ENCODE results near the gene GMNN.

The GMNN gene

DNA sequence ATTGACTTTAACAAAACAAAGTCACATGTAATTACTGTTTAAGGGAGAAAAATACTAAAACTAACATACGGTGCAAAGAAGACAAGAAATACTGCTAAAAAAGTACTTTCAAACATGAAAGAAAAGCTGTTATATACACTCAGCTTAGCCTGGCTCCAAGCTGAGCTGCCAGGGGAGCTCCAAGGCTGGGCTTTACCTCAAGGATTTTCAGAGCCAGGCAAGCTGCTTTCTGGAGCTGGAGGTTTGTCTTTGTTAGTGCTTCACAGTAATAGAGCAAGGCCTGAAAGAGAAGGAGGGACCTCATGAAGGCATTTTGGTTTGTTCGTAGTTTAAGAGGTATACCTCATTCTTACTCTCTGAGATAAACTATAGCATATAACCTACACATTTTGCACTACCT, 43.6 kb downstream of the GMNN start:
- no peak for DNase-seq

DNA sequence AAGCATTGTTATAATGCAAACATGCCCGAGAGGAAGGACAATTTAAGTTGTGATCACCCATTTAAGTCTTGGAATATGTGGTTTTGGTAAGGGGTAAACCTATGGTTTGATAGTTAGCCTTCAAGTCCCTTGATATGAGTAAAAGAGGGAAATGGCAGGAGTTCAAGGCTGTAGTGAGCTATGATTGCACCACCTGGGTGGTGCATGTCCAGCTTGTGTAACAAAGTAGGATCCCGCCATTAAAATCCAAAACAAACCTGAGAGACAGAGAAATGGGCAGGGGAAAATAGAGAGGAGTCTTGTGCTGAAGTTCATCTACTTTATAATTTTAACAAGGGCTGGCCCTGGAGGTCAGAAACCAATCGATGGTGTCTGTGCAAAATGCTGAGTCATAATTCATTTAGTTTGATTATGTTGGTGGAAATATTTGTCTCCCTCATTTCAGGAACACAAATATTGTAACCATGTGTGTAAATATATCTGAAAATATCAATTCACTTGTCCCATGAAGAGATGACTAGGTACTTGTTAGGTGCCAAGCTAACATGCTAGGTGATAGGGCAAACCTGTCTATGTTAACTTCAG, 47.2 kb downstream of the GMNN start:
- no peak for DNase-seq

DNA sequence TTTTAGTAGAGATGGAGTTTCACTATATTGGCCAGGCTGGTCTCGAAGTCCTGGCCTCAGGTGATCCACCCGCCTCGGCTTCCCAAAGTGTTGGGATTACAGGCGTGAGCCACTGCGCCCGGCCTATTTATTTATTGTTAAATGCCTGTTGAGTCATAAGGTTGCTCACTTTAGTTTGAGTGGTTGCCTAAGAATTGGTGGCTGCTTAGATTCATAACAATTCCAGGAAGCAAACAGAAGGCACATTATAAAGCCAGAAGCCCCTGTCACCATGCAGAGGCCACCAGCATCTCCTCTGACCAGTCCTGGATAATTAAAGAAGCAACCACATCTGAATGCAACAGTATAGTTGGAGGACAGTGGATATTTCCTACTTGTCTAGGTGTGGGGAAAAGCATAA, 48.0 kb downstream of the GMNN start:
- DNase-seq = peak; percentile 25

DNA sequence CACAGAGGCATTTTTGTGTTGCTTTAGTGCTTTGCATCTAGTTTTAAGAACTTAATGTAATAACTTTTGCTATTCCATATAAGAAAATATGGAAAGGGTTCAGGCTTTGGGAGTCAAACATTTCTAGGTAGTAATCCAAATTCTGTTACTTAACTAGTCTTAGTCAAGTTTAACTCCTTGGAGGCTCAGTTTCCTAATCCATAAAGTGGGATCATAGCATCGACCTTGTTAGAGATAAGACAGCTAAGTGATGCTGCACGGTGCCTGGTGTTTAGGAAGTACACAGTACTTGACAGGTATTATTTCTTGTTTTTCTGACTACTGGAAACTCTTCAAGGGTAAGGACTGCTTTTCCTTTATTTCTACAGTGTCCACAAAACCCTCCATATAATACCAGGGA, 48.4 kb downstream of the GMNN start:
- no peak for DNase-seq

DNA sequence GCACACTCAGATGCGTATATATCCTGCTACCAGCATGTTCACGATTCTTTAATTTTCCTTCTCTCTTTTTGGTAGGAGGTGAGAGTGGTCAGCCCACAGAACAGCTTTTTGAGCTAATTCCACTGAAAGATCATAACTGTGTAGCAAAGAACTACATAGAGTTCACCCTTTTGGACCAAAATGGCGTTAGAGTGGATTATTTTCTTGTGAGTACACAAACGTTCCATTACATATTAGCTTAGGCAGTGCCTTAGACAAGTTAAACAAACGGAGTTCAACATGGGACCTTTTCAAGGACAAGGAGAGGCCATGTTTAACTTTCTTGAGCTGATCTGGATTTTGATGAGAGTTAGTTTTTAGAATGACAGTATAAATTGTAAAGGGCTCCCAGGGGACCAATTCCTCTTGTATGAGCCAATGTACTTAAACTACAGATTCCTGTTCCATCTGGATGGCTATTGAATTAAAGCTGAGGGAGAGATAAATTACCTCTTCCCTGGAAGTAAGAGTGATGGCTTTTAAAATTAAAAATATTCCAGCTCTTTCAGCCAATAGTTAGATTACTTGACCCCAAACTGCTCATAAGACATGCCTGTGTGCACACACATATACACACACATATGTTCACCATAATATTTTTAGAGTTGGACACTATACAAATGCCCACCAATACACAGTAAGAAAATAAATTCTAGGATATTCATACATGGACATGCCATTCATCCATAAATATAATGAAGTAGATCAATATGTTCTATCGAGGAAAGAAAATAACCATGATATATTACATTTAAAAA, 49.6 kb downstream of the GMNN start:
- no peak for DNase-seq

DNA sequence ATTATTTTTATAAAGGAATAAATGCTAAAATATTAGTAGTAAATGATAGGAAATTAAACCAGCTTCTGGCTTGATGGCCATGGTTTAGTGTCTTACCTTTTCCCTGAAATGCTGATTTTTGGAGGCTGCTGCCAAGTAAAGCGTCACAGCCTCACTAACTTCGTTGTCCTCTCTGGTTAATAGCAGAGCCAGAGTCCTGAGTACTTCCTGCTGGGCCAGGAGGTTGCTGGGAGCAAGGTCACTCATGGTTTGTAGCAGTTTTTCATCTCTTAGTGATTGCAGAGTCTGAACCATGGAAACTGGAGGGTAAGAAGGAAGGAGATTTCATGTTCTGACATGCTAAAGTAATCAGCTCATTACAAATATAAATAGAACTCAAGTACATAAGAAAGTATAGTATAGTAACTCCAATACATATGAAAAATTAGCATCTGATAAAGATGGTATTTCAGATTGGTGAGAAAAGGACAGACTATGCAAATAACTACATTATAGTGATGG, 50.4 kb downstream of the GMNN start:
- no peak for DNase-seq

DNA sequence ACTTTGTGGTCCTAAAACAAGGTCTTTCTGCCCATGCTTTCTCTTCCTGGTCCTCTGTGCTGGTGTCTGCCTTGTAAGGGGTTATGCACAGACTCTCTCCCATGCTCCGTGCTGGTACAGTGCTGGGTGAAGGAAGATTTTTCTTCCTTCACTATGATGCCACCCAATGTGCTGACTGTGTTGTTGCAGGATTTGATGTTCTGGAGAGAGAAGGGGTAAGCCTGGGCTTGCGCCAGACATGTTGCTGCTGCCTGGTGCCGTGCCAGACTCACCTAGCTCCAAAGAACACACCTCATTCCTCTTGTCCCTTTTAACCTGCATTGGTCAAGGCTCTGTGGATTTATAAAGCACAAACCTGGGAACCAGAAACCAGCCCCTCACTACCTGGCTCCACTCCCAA, 52.4 kb downstream of the GMNN start:
- DNase-seq = no peak

DNA sequence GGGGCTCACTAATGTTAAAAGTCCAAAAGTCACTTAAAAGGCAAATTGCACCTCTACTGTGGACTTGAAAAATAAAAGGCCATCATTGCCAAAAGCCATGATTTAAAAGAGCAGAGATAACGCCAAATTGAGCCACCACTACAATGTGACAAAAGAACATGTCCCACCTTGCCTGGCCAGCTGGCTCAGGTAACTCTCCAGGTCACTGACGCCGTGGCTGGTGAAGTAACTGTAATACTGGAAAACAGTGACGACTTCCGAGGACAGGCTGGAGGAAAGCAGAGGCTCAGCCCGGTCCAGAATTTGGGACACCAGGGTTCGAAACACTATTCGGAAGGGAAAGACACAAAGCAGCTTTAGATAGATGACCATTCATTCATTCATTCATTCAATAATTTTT, 53.2 kb downstream of the GMNN start:
- DNase-seq = no peak

DNA sequence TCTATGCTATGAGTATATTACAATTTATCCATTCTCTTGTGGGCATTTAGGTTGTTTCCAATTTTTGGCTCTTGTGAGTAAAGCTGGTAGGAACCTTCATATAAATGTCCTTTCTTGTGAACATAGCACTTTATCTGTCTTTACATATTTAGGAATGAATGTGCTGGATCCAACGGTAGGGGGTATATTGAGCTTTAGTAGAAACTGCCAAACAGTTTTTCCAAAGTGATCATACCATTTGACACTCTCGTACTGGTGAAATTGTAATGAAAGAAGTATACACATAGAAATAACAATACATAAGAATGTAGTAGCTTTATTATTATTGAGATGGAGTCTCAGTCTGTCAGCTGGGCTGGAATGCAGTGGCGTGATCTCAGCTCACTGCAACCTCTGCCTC, 54.9 kb downstream of the GMNN start:
- no peak for DNase-seq

DNA sequence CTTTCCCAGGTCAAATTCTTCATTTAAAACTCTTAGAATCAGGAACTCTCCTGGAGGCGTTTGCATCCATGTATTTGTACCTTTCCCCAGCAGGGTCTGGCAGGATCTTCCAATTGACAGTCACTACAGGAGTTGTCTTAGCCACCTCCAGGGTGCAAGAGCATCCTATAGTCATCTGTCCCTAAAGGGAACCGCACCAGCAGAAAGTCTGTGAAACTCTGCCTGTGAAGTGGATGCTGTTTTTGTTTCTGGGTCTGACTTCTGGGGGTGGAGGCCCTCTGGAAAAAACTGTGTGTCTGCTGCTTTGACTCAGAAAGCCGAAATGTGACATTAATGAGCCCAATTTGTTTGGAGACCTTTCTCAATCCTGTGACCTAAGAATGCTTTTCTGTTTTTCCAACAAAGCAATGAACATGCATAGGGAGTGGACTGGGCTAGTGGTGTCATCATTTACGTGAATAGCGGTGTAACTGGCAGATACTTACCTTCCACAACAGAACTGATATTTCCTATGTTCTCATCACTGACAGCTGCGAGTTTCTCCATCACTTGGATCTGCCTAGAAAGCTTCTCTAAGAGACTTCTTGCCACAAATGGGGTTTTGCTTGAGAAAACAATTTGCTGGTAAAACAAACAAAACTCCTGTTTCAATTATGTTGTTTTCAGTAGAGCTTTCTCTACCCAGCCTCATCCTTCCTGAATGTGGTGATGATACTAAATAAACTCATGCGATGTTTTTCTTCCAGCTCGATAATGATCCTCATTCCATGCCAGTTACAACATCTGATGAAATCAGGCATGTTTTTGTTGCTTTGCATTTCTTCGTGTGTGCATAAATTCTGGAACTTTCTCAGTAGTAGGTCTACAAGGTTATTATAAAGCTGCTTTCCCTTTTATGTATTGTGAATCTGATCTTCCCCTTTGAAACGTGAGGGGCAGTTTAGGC, 57.3 kb downstream of the GMNN start:
- DNase-seq = peak; percentile 44

DNA sequence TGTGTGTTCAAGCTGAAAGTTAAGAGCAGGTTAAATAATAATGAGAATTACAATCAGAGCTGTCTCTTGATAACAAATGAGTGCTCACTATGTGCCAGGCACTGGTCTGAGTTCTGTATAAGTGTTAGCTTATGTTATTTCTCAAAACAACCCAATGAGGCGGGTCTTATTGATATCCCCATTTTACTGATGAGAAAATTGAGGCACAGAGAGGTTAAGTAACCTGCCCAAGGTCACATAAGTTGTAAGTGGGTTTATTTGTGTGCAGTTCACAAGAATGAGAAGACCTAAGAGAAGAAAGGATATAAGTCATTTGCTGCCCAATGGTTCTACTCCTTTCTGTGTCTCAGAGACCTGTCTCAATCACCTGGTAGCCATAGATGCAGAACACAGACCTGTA, 58.1 kb downstream of the GMNN start:
- DNase-seq = no peak

DNA sequence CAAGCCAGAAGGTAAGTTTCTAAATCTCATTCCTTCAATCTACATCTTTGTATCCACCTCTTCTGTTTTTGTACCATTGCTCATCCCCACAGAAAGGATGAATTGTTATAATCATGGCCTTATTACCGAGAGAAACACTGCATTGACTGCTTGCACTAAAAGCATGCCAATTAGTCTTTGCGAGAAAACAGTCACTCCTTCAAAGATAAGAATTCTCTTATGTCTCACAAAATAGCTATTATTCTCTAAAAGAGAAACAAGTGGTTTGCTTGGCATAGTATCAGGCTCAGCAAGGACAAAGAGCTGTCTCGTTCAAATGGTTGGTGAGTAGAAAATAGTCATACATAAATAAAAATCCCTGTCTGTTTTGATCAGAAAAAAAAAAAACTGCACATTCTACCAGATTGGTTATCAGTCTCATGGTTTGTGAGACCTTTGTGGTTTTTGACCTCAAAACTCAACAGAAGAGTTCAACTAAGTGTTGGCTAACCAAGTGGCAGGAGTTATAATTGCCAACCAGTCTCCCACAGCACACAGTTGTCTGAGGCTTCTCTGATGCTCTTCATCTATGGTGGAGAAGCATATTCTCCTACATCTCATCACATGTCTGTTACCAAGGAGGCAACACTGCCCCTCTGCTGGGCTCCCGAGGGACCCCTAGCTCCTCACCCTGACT, 59.1 kb downstream of the GMNN start:
- DNase-seq = no peak

Measured in EL (cell line).